HepG2 (cell line): ENCODE results near the gene PKD2L1. TPM values are rescaled to one million over a fixed set of nuclear protein-coding genes. Genes with fewer than 3 reads are reported as not detected.

Experiments used
- ATAD3A ChIP-seq: sonication (generic); formaldehyde crosslinking; IDR thresholded peaks from 2 replicates; pipeline ENCODE4 v1.4.0; 2020; ENCODE audit warnings: missing genetic modification reagents
- CAMTA2 ChIP-seq: sonication (generic); formaldehyde crosslinking; IDR thresholded peaks from 2 replicates; pipeline ENCODE4 v1.4.0; 2020; ENCODE audit warnings: mild to moderate bottlenecking, missing genetic modification reagents, borderline replicate concordance
- DNMT1 ChIP-seq: sonication (generic); formaldehyde crosslinking; IDR thresholded peaks from 2 replicates; pipeline ENCODE4 v1.5.1; 2020; ENCODE audit warnings: mild to moderate bottlenecking, missing genetic modification reagents
- FOXO1 ChIP-seq: sonication (generic); formaldehyde crosslinking; IDR thresholded peaks from 2 replicates; pipeline ENCODE4 v1.4.0; 2020; ENCODE audit warnings: missing genetic modification reagents
- HIVEP1 ChIP-seq: sonication (generic); formaldehyde crosslinking; IDR thresholded peaks from 2 replicates; pipeline ENCODE4 v1.4.0; 2020; ENCODE audit warnings: mild to moderate bottlenecking, missing genetic modification reagents
- HNRNPLL ChIP-seq: fragments of 200-400 bp; formaldehyde crosslinking; IDR thresholded peaks from 2 replicates; pipeline ENCODE4 v1.6.1; 2017; ENCODE audit warnings: mild to moderate bottlenecking, low read depth, low read length; ENCODE audit not compliant: poor library complexity, severe bottlenecking
- HOXA3 ChIP-seq: sonication (generic); formaldehyde crosslinking; IDR thresholded peaks from 2 replicates; pipeline ENCODE4 v1.5.0; 2020; ENCODE audit warnings: missing genetic modification reagents
- NCOA1 ChIP-seq: sonication (generic); formaldehyde crosslinking; IDR thresholded peaks from 2 replicates; pipeline ENCODE4 v1.9.0; 2021; ENCODE audit warnings: missing genetic modification reagents
- PTBP1 ChIP-seq: fragments of 200-400 bp; formaldehyde crosslinking; IDR thresholded peaks from 2 replicates; pipeline ENCODE4 v1.6.1; 2018; ENCODE audit warnings: low read length, low read depth; ENCODE audit not compliant: poor library complexity, severe bottlenecking
- RFX5 ChIP-seq: IDR thresholded peaks from 2 replicates; pipeline ENCODE4 v1.6.1; 2011; ENCODE audit warnings: low read depth, low read length, improper control_type of control experiment
- SETDB1 ChIP-seq: sonication (generic); formaldehyde crosslinking; IDR thresholded peaks from 2 replicates; pipeline ENCODE4 v1.5.1; 2020; ENCODE audit warnings: missing genetic modification reagents, mild to moderate bottlenecking, borderline replicate concordance
- TOPORS ChIP-seq: sonication (generic); formaldehyde crosslinking; IDR thresholded peaks from 2 replicates; pipeline ENCODE4 v1.8.0; 2023; ENCODE audit warnings: mild to moderate bottlenecking, missing genetic modification reagents
- ZNF430 ChIP-seq: sonication (generic); formaldehyde crosslinking; IDR thresholded peaks from 2 replicates; pipeline ENCODE4 v1.9.0; 2021; ENCODE audit warnings: mild to moderate bottlenecking, missing genetic modification reagents
- ZNF510 ChIP-seq: sonication (generic); formaldehyde crosslinking; IDR thresholded peaks from 2 replicates; pipeline ENCODE4 v1.4.0; 2020; ENCODE audit warnings: low read depth, mild to moderate bottlenecking, missing genetic modification reagents
- ZNF749 ChIP-seq: sonication (generic); formaldehyde crosslinking; IDR thresholded peaks from 2 replicates; pipeline ENCODE4 v1.8.0; 2022; ENCODE audit warnings: mild to moderate bottlenecking, missing genetic modification reagents, moderate library complexity, borderline replicate concordance
- ZNF780A ChIP-seq: sonication (generic); formaldehyde crosslinking; IDR thresholded peaks from 2 replicates; pipeline ENCODE4 v1.8.0; 2022; ENCODE audit warnings: mild to moderate bottlenecking, missing genetic modification reagents, moderate library complexity
- polyA plus RNA-seq, 8 experiments: library from polyadenylated mRNA; depleted of rRNA in 3 of 8; stranded (reverse) in 7 of 8; unstranded in 1 of 8; fragments of >200 nt; fragmentation: Illumina TruSeq in 4 of 8; extraction: Trizol in 4 of 8; gene quantifications; 2 replicates each; pipeline versions ENCODE4 v1.2.1 to v1.2.3, GENCODE V29; 2011 to 2016; ENCODE audit warnings: low read depth in 4 of 8, missing spikeins in 1 of 8, mixed read lengths in 1 of 8; ENCODE audit not compliant: insufficient read depth in 1 of 8
- total RNA-seq, 5 experiments: library from RNA; depleted of rRNA; stranded (reverse); fragments of >200 nt; fragmentation: Illumina TruSeq; extraction: Trizol; gene quantifications; 2 replicates each; pipeline ENCODE4 v1.2.3, GENCODE V29; 2016; ENCODE audit warnings: low read depth in 1 of 5
- TF ChIP-seq, protein P1 (sequence below): fragments of 450-650 bp; IDR thresholded peaks from 2 replicates; pipeline ENCODE4 v1.6.1; 2017; ENCODE audit warnings: mild to moderate bottlenecking
- TF ChIP-seq, protein P2 (sequence below): sonication (generic); formaldehyde crosslinking; IDR thresholded peaks from 2 replicates; pipeline ENCODE4 v1.4.0; 2020; ENCODE audit warnings: mild to moderate bottlenecking, missing genetic modification reagents
- TF ChIP-seq, protein P3 (sequence below): sonication (generic); formaldehyde crosslinking; IDR thresholded peaks from 2 replicates; pipeline ENCODE4 v1.5.0; 2020; ENCODE audit warnings: missing genetic modification reagents
- TF ChIP-seq, protein P4 (sequence below): sonication (generic); formaldehyde crosslinking; IDR thresholded peaks from 2 replicates; pipeline ENCODE4 v1.8.0; 2022; ENCODE audit warnings: missing genetic modification reagents, low read depth, mild to moderate bottlenecking, borderline replicate concordance
- TF ChIP-seq, protein P5 (sequence below): sonication (generic); formaldehyde crosslinking; IDR thresholded peaks from 2 replicates; pipeline ENCODE4 v1.4.0; 2020; ENCODE audit warnings: missing genetic modification reagents

Gene PKD2L1
- total and polyA plus RNA-seq, 2 of the 13 experiments (the other 11 are each of a cell fraction or from before 2014, with no cell fraction given) = 0.07 to 0.15 TPM

DNA sequence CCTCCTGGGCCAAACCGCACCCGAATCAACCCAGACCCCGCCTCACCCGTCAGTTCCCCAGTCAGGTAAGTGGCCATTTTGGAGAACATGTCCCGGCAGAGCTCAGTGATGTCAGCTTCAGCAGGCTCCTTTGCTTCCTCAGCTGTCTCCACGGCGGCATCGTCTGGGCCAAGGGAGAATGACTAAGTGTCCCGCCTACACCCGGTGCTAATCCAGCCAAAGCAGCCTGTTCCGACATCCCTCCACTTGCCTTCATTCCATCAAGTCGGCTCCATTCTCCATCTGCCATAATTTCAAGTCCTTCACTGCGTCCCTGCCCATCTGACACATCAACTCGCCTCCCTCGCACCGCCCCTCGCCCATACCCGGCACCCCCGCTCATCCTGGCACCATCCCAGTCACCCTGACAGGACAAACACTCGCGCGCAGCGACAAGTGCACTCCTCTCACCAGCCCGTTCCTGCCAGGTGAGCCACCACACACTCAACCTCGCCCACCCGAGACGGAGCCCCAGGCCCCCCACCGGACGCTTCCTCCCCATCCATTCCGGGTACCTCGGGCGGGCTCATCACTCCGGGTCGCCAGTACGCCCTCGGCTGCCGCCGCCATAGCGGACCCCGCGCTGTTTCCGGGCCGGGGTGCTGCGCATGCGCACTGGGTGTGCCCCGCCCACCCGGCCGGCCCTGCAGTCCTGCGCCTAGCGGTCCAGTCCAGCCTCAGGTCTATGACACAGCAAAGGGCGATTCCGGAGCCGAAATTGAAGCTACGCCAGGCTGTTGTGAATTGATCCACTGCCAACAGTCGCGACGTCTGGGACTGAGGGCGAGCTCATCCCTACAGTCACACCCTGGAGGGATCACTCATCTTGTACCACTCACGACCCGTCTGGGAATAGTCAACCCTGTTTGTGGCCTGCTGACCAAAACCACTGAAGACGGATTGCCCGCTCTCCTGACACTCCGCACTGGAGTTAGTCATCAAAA lies 43.7 kb downstream of the PKD2L1 start, which contains the start of gene BLOC1S2 (continued):
- TF ChIP-seq, protein P1, sequence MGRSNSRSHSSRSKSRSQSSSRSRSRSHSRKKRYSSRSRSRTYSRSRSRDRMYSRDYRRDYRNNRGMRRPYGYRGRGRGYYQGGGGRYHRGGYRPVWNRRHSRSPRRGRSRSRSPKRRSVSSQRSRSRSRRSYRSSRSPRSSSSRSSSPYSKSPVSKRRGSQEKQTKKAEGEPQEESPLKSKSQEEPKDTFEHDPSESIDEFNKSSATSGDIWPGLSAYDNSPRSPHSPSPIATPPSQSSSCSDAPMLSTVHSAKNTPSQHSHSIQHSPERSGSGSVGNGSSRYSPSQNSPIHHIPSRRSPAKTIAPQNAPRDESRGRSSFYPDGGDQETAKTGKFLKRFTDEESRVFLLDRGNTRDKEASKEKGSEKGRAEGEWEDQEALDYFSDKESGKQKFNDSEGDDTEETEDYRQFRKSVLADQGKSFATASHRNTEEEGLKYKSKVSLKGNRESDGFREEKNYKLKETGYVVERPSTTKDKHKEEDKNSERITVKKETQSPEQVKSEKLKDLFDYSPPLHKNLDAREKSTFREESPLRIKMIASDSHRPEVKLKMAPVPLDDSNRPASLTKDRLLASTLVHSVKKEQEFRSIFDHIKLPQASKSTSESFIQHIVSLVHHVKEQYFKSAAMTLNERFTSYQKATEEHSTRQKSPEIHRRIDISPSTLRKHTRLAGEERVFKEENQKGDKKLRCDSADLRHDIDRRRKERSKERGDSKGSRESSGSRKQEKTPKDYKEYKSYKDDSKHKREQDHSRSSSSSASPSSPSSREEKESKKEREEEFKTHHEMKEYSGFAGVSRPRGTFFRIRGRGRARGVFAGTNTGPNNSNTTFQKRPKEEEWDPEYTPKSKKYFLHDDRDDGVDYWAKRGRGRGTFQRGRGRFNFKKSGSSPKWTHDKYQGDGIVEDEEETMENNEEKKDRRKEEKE = no peak
- TF ChIP-seq, protein P2, sequence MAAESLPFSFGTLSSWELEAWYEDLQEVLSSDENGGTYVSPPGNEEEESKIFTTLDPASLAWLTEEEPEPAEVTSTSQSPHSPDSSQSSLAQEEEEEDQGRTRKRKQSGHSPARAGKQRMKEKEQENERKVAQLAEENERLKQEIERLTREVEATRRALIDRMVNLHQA = no peak
- no peak for TF ChIP-seq ZNF780A
- TF ChIP-seq HIVEP1 (CRISPR knock-in tag) = peak; percentile 67; the same call in 1 of the 2 replicates
- TF ChIP-seq, protein P3, sequence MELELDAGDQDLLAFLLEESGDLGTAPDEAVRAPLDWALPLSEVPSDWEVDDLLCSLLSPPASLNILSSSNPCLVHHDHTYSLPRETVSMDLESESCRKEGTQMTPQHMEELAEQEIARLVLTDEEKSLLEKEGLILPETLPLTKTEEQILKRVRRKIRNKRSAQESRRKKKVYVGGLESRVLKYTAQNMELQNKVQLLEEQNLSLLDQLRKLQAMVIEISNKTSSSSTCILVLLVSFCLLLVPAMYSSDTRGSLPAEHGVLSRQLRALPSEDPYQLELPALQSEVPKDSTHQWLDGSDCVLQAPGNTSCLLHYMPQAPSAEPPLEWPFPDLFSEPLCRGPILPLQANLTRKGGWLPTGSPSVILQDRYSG (CRISPR knock-in tag) = no peak
- TF ChIP-seq, protein P4, sequence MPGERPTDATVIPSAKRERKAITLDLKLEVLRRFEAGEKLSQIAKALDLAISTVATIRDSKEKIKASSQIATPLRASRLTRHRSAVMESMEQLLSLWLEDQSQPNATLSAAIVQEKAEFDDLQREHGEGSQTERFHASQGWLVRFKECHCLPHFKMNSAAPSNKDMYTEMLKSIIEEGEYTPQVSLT (CRISPR knock-in tag) = no peak
- no peak for TF ChIP-seq DNMT1 (CRISPR knock-in tag)
- TF ChIP-seq HOXA3 (CRISPR knock-in tag) = peak; percentile 79
- no peak for TF ChIP-seq RFX5
- TF ChIP-seq ATAD3A (CRISPR knock-in tag) = no peak
- TF ChIP-seq ZNF510 (CRISPR knock-in tag) = no peak
- no peak for TF ChIP-seq PTBP1
- TF ChIP-seq CAMTA2 (CRISPR knock-in tag) = no peak
- no peak for TF ChIP-seq SETDB1 (CRISPR knock-in tag)
- TF ChIP-seq ZNF749 (CRISPR knock-in tag) = no peak
- TF ChIP-seq, protein P5, sequence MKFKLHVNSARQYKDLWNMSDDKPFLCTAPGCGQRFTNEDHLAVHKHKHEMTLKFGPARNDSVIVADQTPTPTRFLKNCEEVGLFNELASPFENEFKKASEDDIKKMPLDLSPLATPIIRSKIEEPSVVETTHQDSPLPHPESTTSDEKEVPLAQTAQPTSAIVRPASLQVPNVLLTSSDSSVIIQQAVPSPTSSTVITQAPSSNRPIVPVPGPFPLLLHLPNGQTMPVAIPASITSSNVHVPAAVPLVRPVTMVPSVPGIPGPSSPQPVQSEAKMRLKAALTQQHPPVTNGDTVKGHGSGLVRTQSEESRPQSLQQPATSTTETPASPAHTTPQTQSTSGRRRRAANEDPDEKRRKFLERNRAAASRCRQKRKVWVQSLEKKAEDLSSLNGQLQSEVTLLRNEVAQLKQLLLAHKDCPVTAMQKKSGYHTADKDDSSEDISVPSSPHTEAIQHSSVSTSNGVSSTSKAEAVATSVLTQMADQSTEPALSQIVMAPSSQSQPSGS = 0 out of 2 replicates have a peak, but pooled peaks have one; percentile 24
- 0 out of 2 replicates have a peak, but pooled peaks have one; percentile 30 for TF ChIP-seq NCOA1 (CRISPR knock-in tag)
- peak; percentile 59 for TF ChIP-seq ZNF430 (CRISPR knock-in tag)
- TF ChIP-seq TOPORS (CRISPR knock-in tag) = no peak
- peak; percentile 47; the same call in 1 of the 2 replicates for TF ChIP-seq FOXO1
- peak; percentile 99 for TF ChIP-seq HNRNPLL
